HG03045 (cell line): Measurements from ENCODE around the gene EARS2.
"Not testable (repeated sequence)": the region's sequence is repeated elsewhere in the genome, so short reads cannot be mapped to it uniquely, and the experiment has no call there.

ENCODE experiments used
- ATAC-seq: cut with Tn5 transposase; IDR thresholded peaks from one replicate; pipeline ENCODE4 v1.9.1; 2021; ENCODE audit warnings: mild to moderate bottlenecking, moderate library complexity; ENCODE audit not compliant: unreplicated experiment

The EARS2 gene

GRCh38 chr16:23528644-23529310, 28.4 kb downstream of the EARS2 start:
- no peak for ATAC-seq

GRCh38 chr16:23527961-23528643, 29.0 kb downstream of the EARS2 start:
- no peak for ATAC-seq

GRCh38 chr16:23524886-23525285, 32.3 kb downstream of the EARS2 start:
- ATAC-seq: no peak

GRCh38 chr16:23523876-23524385, 33.2 kb downstream of the EARS2 start:
- no peak for ATAC-seq

GRCh38 chr16:23523321-23523720, 33.8 kb downstream of the EARS2 start:
- ATAC-seq: no peak

- ATAC-seq: no peak
Measured at GRCh38 chr16:23521965-23522364, 35.2 kb downstream of the EARS2 start.

- ATAC-seq: no peak
Measured at GRCh38 chr16:23521037-23521743, 36.0 kb downstream of the EARS2 start.

GRCh38 chr16:23520500-23520899, 36.6 kb downstream of the EARS2 start:
- ATAC-seq: no peak

GRCh38 chr16:23519282-23519681, 37.9 kb downstream of the EARS2 start:
- no peak for ATAC-seq

GRCh38 chr16:23518435-23518891, 38.7 kb downstream of the EARS2 start:
- peak; percentile 60 for ATAC-seq

- ATAC-seq: no peak
Measured at GRCh38 chr16:23516366-23517137, 40.6 kb downstream of the EARS2 start.

- no peak for ATAC-seq
Measured at GRCh38 chr16:23515881-23516280, 41.3 kb downstream of the EARS2 start.

GRCh38 chr16:23514381-23515152, 42.6 kb downstream of the EARS2 start:
- no peak for ATAC-seq

GRCh38 chr16:23512168-23512695, 44.9 kb downstream of the EARS2 start:
- no peak for ATAC-seq

- ATAC-seq: no peak
Measured at GRCh38 chr16:23511731-23512130, 45.4 kb downstream of the EARS2 start.

- ATAC-seq: not testable (repeated sequence)
Measured at GRCh38 chr16:23510915-23511270, 46.3 kb downstream of the EARS2 start.

- ATAC-seq: peak; percentile 75
Measured at GRCh38 chr16:23510164-23510914, 46.8 kb downstream of the EARS2 start, which contains the start of gene GGA2. Gene GGA2 (minus strand): TSS chr16:23510494. CDS start chr16:23510411, 83 bp downstream.

- ATAC-seq: no peak
Measured at GRCh38 chr16:23509782-23510163, 47.4 kb downstream of the EARS2 start.

GRCh38 chr16:23509441-23509754, 47.8 kb downstream of the EARS2 start:
- no peak for ATAC-seq
